ENCODE data around the gene TSSC4.

The TSSC4 gene

GRCh38 chr11:2420502-2421225 is 20.1 kb downstream of the TSSC4 start:
- H3K4me3 Mint-ChIP-seq = no peak overlapping the region
- no peaks in the 10 kb centered on the region for H3K27me3 Mint-ChIP-seq (ENCODE audit: low read depth)
- no peaks in the 10 kb centered on the region for H3K4me1 Mint-ChIP-seq (ENCODE audit: low read depth)
- H3K36me3 Mint-ChIP-seq (ENCODE audit: low read depth) = no peaks in the 10 kb centered on the region
- no peak overlapping the region for H3K27ac Mint-ChIP-seq
- no peaks in the 10 kb centered on the region for H3K9me3 Mint-ChIP-seq

- Mint-ChIP-seq H3K27ac (no peak overlapping the region), H3K27me3 (ENCODE audit: low read depth) (no peaks in the 10 kb centered on the region), H3K4me1 (ENCODE audit: low read depth) (no peaks in the 10 kb centered on the region), H3K9me3 (no peaks in the 10 kb centered on the region), H3K36me3 (ENCODE audit: low read depth) (no peaks in the 10 kb centered on the region), H3K4me3 (no peak overlapping the region)
Measured at GRCh38 chr11:2421226-2421994, 20.9 kb downstream of the TSSC4 start.

GRCh38 chr11:2421996-2422395 is 21.4 kb downstream of the TSSC4 start:
- Mint-ChIP-seq H3K27ac (no peak overlapping the region), H3K36me3 (ENCODE audit: low read depth) (no peaks in the 10 kb centered on the region), H3K4me3 (no peak overlapping the region), H3K4me1 (ENCODE audit: low read depth) (no peaks in the 10 kb centered on the region), H3K9me3 (no peaks in the 10 kb centered on the region), H3K27me3 (ENCODE audit: low read depth) (no peaks in the 10 kb centered on the region)

GRCh38 chr11:2422461-2423156 is 22.1 kb downstream of the TSSC4 start:
- Mint-ChIP-seq H3K4me3 (no peak overlapping the region), H3K4me1 (ENCODE audit: low read depth) (no peaks in the 10 kb centered on the region), H3K36me3 (ENCODE audit: low read depth) (no peaks in the 10 kb centered on the region), H3K27ac (no peak overlapping the region), H3K9me3 (no peaks in the 10 kb centered on the region), H3K27me3 (ENCODE audit: low read depth) (no peaks in the 10 kb centered on the region)

- Mint-ChIP-seq H3K36me3 (ENCODE audit: low read depth) (no peaks in the 10 kb centered on the region), H3K9me3 (no peaks in the 10 kb centered on the region), H3K4me3 (no peak overlapping the region), H3K27me3 (ENCODE audit: low read depth) (no peaks in the 10 kb centered on the region), H3K4me1 (ENCODE audit: low read depth) (no peaks in the 10 kb centered on the region), H3K27ac (no peak overlapping the region)
Measured at GRCh38 chr11:2423157-2424025, 22.8 kb downstream of the TSSC4 start.

GRCh38 chr11:2424811-2425495 is 24.4 kb downstream of the TSSC4 start:
- H3K4me3 Mint-ChIP-seq = no peak overlapping the region
- H3K9me3 Mint-ChIP-seq = no peaks in the 10 kb centered on the region
- no peaks in the 10 kb centered on the region for H3K4me1 Mint-ChIP-seq (ENCODE audit: low read depth)
- H3K27ac Mint-ChIP-seq = no peak overlapping the region
- no peaks in the 10 kb centered on the region for H3K27me3 Mint-ChIP-seq (ENCODE audit: low read depth)
- no peaks in the 10 kb centered on the region for H3K36me3 Mint-ChIP-seq (ENCODE audit: low read depth)

- Mint-ChIP-seq H3K27ac (no peak overlapping the region), H3K4me1 (ENCODE audit: low read depth) (no peaks in the 10 kb centered on the region)
Measured at GRCh38 chr11:2425506-2425905, 25.0 kb downstream of the TSSC4 start.

GRCh38 chr11:2426221-2426620 is 25.7 kb downstream of the TSSC4 start:
- Mint-ChIP-seq H3K9me3 (no peaks in the 10 kb centered on the region), H3K4me3 (no peak overlapping the region), H3K27me3 (ENCODE audit: low read depth) (no peaks in the 10 kb centered on the region), H3K27ac (no peak overlapping the region), H3K36me3 (ENCODE audit: low read depth) (no peaks in the 10 kb centered on the region), H3K4me1 (ENCODE audit: low read depth) (no peaks in the 10 kb centered on the region)

More at GRCh38 chr11:2425506-2425905, 25.0 kb downstream of the TSSC4 start:
- H3K36me3 Mint-ChIP-seq (ENCODE audit: low read depth) = no peaks in the 10 kb centered on the region
- H3K27me3 Mint-ChIP-seq (ENCODE audit: low read depth) = no peaks in the 10 kb centered on the region
- no peaks in the 10 kb centered on the region for H3K9me3 Mint-ChIP-seq
- no peak overlapping the region for H3K4me3 Mint-ChIP-seq

GRCh38 chr11:2426826-2427521 is 26.4 kb downstream of the TSSC4 start:
- Mint-ChIP-seq H3K36me3 (ENCODE audit: low read depth) (no peaks in the 10 kb centered on the region), H3K4me1 (ENCODE audit: low read depth) (no peaks in the 10 kb centered on the region), H3K27ac (no peak overlapping the region), H3K27me3 (ENCODE audit: low read depth) (no peaks in the 10 kb centered on the region), H3K4me3 (no peak overlapping the region), H3K9me3 (no peaks in the 10 kb centered on the region)

- H3K27ac Mint-ChIP-seq = no peak overlapping the region
- H3K4me1 Mint-ChIP-seq (ENCODE audit: low read depth) = no peaks in the 10 kb centered on the region
- no peak overlapping the region for H3K4me3 Mint-ChIP-seq
- no peaks in the 10 kb centered on the region for H3K27me3 Mint-ChIP-seq (ENCODE audit: low read depth)
- H3K36me3 Mint-ChIP-seq (ENCODE audit: low read depth) = no peaks in the 10 kb centered on the region
- H3K9me3 Mint-ChIP-seq = no peaks in the 10 kb centered on the region
Measured at GRCh38 chr11:2427721-2428321, 27.3 kb downstream of the TSSC4 start.

- no peak overlapping the region for H3K4me3 Mint-ChIP-seq
- H3K27ac Mint-ChIP-seq = no peak overlapping the region
- H3K36me3 Mint-ChIP-seq (ENCODE audit: low read depth) = no peaks in the 10 kb centered on the region
- no peaks in the 10 kb centered on the region for H3K27me3 Mint-ChIP-seq (ENCODE audit: low read depth)
- no peaks in the 10 kb centered on the region for H3K4me1 Mint-ChIP-seq (ENCODE audit: low read depth)
- no peaks in the 10 kb centered on the region for H3K9me3 Mint-ChIP-seq
Measured at GRCh38 chr11:2428322-2428795, 27.8 kb downstream of the TSSC4 start.

GRCh38 chr11:2431395-2431794 is 30.8 kb downstream of the TSSC4 start:
- no peaks in the 10 kb centered on the region for H3K36me3 Mint-ChIP-seq (ENCODE audit: low read depth)
- H3K27me3 Mint-ChIP-seq (ENCODE audit: low read depth) = no peaks in the 10 kb centered on the region
- H3K27ac Mint-ChIP-seq = no peak overlapping the region
- no peak overlapping the region for H3K4me3 Mint-ChIP-seq
- no peaks in the 10 kb centered on the region for H3K4me1 Mint-ChIP-seq (ENCODE audit: low read depth)
- H3K9me3 Mint-ChIP-seq = no peaks in the 10 kb centered on the region

GRCh38 chr11:2432171-2432621 is 31.6 kb downstream of the TSSC4 start:
- Mint-ChIP-seq H3K27me3 (ENCODE audit: low read depth) (no peaks in the 10 kb centered on the region), H3K9me3 (no peaks in the 10 kb centered on the region), H3K4me3 (no peak overlapping the region), H3K27ac (no peak overlapping the region), H3K4me1 (ENCODE audit: low read depth) (no peaks in the 10 kb centered on the region), H3K36me3 (ENCODE audit: low read depth) (no peaks in the 10 kb centered on the region)
